OCI-LY1 (cell line): Measurements from ENCODE around the gene WDR11.

ENCODE experiments used
- H2AFZ ChIP-seq: fragments of 200-600 bp; sonication (generic), shearing (Covaris generic); 2 replicates; pipeline ENCODE4 v1.6.0; 2014; ENCODE audit warnings: antibody characterized with exemption, mild to moderate bottlenecking, low read length
- H3F3A ChIP-seq: fragments of 200-600 bp; sonication (generic), shearing (Covaris generic); 2 replicates; pipeline ENCODE4 v1.6.0; 2014; ENCODE audit warnings: mild to moderate bottlenecking, antibody characterized with exemption, low read length, moderate library complexity; ENCODE audit not compliant: insufficient read depth
- H3K27ac ChIP-seq: fragments of 200-600 bp; sonication (generic); 2 replicates; pipeline ENCODE4 v1.5.1; 2014; ENCODE audit warnings: low read length, mixed run types, mild to moderate bottlenecking, low read depth; ENCODE audit not compliant: poor library complexity, severe bottlenecking
- H3K27me3 ChIP-seq: fragments of 200-600 bp; sonication (generic); 2 replicates; pipeline ENCODE4 v1.6.0; 2014; ENCODE audit warnings: antibody characterized with exemption, mild to moderate bottlenecking, low read length, moderate library complexity; ENCODE audit not compliant: insufficient read depth
- H3K36me3 ChIP-seq: fragments of 200-600 bp; sonication (generic); 2 replicates; pipeline ENCODE4 v1.6.1; 2014; ENCODE audit warnings: mild to moderate bottlenecking, antibody characterized with exemption, low read length, moderate library complexity, mixed read lengths; ENCODE audit not compliant: insufficient read depth
- H3K4me1 ChIP-seq: fragments of 200-600 bp; sonication (generic); 2 replicates; pipeline ENCODE4 v1.5.1; 2014; ENCODE audit warnings: mild to moderate bottlenecking, low read length, moderate library complexity; ENCODE audit not compliant: insufficient read depth, severe bottlenecking
- H3K4me2 ChIP-seq: fragments of 200-600 bp; sonication (generic), shearing (Covaris generic); 2 replicates; pipeline ENCODE4 v1.6.1; 2014; ENCODE audit warnings: low read length
- H3K4me3 ChIP-seq: fragments of 200-600 bp; sonication (generic); 2 replicates; pipeline ENCODE4 v1.5.1; 2014; ENCODE audit warnings: low read length, low read depth, mild to moderate bottlenecking, mixed read lengths; ENCODE audit not compliant: poor library complexity, severe bottlenecking
- H3K79me2 ChIP-seq: fragments of 200-600 bp; shearing (Covaris generic); 2 replicates; pipeline ENCODE4 v1.6.1; 2016; ENCODE audit warnings: mixed run types, low read length, mixed read lengths; ENCODE audit not compliant: insufficient read depth
- H3K9ac ChIP-seq: fragments of 200-600 bp; sonication (generic), shearing (Covaris generic); 2 replicates; pipeline ENCODE4 v1.6.1; 2014; ENCODE audit warnings: mild to moderate bottlenecking, low read length, mixed read lengths
- H3K9me2 ChIP-seq: fragments of 200-600 bp; sonication (generic), shearing (Covaris generic); 2 replicates; pipeline ENCODE4 v1.6.1; 2014; ENCODE audit warnings: low read depth, mild to moderate bottlenecking, low read length, mixed read lengths
- H3K9me3 ChIP-seq: fragments of 200-600 bp; shearing (Covaris generic); 2 replicates; pipeline ENCODE4 v1.6.1; 2014; ENCODE audit warnings: low read length, mixed read lengths
- H4K20me1 ChIP-seq: fragments of 200-600 bp; sonication (generic), shearing (Covaris generic); 2 replicates; pipeline ENCODE4 v1.6.0; 2016; ENCODE audit warnings: mild to moderate bottlenecking, low read length; ENCODE audit not compliant: insufficient read depth
- EZH2 ChIP-seq: fragments of 200-600 bp; sonication (generic), shearing (Covaris generic); IDR thresholded peaks from 2 replicates; pipeline ENCODE4 v1.8.0; 2017; ENCODE audit warnings: borderline replicate concordance, mixed run types, mild to moderate bottlenecking, antibody characterized with exemption, low read length, moderate library complexity, mixed read lengths
- TF ChIP-seq, protein P1 (sequence below): fragments of 200-600 bp; sonication (generic), shearing (Covaris generic); IDR thresholded peaks from 2 replicates; pipeline ENCODE4 v1.5.1; 2017; ENCODE audit warnings: mild to moderate bottlenecking, antibody characterized with exemption, low read length, moderate library complexity, mixed read lengths

The WDR11 gene

DNA sequence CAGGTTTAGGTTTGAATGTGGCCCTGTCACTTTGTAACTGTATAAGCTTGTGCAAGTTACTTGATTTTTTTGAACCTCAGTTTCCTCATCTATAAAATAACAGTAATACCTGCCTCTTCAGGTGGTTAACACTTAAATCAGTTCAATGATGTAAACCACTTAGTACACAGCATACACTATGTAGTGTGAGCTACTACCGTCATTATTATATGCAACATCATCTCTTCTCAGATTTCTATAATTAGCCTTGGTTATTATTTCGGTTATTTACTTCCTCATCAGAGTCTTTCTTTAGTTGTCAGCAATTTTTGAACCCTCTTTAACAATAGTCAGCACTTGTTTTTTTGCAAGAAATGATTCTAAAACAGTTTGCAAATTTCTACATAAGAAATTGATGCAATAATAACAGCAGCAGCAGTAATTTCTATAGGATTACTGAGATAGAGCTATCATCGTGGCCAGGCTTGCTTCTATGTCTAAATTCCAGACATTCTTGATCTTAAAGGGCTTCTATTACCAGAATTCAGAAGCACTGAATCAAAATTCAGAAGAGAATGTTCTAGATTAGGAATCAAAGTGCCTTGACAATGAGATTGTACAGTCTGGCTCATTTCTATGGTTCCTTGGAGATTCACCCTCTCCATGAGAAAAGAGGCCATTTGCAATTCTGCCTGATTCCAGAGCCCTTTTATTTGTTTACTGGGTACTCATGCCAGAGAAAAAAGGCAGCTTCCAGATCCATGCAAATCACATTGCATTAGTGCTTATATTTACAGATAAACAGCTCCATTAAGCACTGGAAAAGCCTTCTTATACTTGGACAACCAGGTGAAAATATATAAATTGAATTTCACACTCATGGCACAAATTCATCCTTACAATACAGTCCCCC, 25.0 kb upstream of the WDR11 start:
- H3K36me3 ChIP-seq: no peaks in the 10 kb centered on the region
- H3K4me1 ChIP-seq: no peaks in the 10 kb centered on the region
- TF ChIP-seq EZH2: no peak
- TF ChIP-seq, protein P1, sequence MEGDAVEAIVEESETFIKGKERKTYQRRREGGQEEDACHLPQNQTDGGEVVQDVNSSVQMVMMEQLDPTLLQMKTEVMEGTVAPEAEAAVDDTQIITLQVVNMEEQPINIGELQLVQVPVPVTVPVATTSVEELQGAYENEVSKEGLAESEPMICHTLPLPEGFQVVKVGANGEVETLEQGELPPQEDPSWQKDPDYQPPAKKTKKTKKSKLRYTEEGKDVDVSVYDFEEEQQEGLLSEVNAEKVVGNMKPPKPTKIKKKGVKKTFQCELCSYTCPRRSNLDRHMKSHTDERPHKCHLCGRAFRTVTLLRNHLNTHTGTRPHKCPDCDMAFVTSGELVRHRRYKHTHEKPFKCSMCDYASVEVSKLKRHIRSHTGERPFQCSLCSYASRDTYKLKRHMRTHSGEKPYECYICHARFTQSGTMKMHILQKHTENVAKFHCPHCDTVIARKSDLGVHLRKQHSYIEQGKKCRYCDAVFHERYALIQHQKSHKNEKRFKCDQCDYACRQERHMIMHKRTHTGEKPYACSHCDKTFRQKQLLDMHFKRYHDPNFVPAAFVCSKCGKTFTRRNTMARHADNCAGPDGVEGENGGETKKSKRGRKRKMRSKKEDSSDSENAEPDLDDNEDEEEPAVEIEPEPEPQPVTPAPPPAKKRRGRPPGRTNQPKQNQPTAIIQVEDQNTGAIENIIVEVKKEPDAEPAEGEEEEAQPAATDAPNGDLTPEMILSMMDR: no peak
- H3K27me3 ChIP-seq: peaks cover 5% of the 10 kb centered on the region; the same call in 1 of the 2 replicates
- no peak overlapping the region for H3K4me2 ChIP-seq
- H3K79me2 ChIP-seq: no peaks in the 10 kb centered on the region
- H3K9me2 ChIP-seq: no peaks in the 10 kb centered on the region
- no peak overlapping the region for H3K4me3 ChIP-seq
- no peak overlapping the region for H2AFZ ChIP-seq
- no peaks in the 10 kb centered on the region for H4K20me1 ChIP-seq
- no peak overlapping the region for H3K9ac ChIP-seq
- no peaks in the 10 kb centered on the region for H3K9me3 ChIP-seq
- no peaks in the 10 kb centered on the region for H3F3A ChIP-seq
- H3K27ac ChIP-seq: no peak overlapping the region

DNA sequence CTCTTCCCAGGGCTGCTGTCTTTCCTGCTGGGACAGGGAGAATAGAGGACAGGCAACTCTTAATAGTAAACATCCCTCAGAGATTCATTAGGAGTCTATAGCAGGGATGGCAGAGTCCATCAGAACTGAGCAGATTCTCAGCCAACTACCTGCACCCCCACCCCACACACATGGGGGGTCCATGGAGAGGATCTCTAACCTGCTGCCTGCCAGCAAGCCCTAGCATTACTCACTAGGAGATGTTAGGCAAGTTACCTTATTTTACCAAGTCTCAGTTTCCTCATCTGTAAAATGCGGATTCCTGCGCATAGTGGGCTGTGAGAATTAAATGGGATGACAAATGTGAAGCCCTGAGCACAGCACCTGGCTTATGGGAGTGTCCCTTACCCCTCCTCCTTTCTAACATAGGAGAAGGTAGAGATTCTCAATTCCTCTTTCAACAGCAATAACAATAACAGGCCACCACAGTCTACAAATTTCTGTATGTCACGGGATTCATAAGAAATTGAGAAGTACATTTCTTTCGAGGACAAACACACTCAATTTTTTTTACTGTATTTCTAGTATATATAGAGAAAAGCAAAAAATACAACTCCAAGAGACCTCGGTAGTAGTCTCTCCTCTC, 23.8 kb upstream of the WDR11 start:
- Histone ChIP-seq H3K4me1 (no peaks in the 10 kb centered on the region), H3K36me3 (no peaks in the 10 kb centered on the region), H4K20me1 (no peaks in the 10 kb centered on the region), H3K4me3 (no peak overlapping the region), H3K9me3 (no peaks in the 10 kb centered on the region), H3K9ac (no peak overlapping the region), H2AFZ (no peak overlapping the region), H3K79me2 (no peaks in the 10 kb centered on the region), H3K4me2 (no peak overlapping the region), H3K27ac (no peak overlapping the region), H3F3A (no peaks in the 10 kb centered on the region), H3K27me3 (peaks cover 5% of the 10 kb centered on the region; the same call in 1 of the 2 replicates), H3K9me2 (no peaks in the 10 kb centered on the region)
- TF ChIP-seq EZH2: no peak
- TF ChIP-seq, protein P1: no peak

DNA sequence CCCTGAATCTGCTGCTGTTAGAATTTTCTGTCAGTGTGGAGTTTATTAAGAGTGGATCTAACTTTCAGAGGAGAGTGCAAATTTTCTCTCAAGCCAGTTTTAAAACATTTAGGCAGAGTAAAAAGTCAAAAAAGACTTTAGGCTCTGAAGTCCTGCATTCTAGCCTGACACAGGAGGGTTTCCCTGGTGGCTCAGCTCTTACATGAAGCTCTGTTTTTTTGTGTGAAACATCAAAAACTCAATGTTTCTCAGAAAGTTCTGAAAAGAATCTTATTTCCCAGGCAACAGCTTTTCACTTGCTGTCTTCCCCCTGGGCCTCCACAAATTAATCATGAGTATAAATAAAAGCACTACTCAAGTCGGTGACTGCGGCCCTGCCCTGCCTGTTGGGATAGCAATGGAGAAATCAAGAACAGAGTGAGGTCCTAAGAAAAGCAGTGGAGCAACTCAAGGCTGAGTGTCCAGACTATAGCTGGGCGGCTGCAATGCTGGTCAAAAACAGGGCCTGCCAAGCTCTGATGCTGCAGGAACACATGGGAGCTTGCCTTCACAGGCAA, 22.3 kb upstream of the WDR11 start:
- Histone ChIP-seq H3F3A (no peaks in the 10 kb centered on the region), H3K36me3 (no peaks in the 10 kb centered on the region), H2AFZ (no peak overlapping the region), H4K20me1 (no peaks in the 10 kb centered on the region), H3K27ac (no peak overlapping the region), H3K27me3 (no peaks in the 10 kb centered on the region), H3K79me2 (no peaks in the 10 kb centered on the region), H3K4me3 (no peak overlapping the region), H3K4me1 (no peaks in the 10 kb centered on the region), H3K9ac (no peak overlapping the region), H3K9me3 (no peaks in the 10 kb centered on the region), H3K9me2 (no peaks in the 10 kb centered on the region), H3K4me2 (no peak overlapping the region)
- TF ChIP-seq EZH2: no peak
- TF ChIP-seq, protein P1: no peak
